ENCODE results near the gene SCAPER. TPM values are rescaled to one million over a fixed set of nuclear protein-coding genes. Genes with fewer than 3 reads are reported as not detected.

SCAPER gene
- total and polyA plus RNA-seq, 10 of the 15 experiments (the other 5 are each of a cell fraction or from before 2014, with no cell fraction given), result 1.0 to 7.7 (median 3.9) TPM

DNA sequence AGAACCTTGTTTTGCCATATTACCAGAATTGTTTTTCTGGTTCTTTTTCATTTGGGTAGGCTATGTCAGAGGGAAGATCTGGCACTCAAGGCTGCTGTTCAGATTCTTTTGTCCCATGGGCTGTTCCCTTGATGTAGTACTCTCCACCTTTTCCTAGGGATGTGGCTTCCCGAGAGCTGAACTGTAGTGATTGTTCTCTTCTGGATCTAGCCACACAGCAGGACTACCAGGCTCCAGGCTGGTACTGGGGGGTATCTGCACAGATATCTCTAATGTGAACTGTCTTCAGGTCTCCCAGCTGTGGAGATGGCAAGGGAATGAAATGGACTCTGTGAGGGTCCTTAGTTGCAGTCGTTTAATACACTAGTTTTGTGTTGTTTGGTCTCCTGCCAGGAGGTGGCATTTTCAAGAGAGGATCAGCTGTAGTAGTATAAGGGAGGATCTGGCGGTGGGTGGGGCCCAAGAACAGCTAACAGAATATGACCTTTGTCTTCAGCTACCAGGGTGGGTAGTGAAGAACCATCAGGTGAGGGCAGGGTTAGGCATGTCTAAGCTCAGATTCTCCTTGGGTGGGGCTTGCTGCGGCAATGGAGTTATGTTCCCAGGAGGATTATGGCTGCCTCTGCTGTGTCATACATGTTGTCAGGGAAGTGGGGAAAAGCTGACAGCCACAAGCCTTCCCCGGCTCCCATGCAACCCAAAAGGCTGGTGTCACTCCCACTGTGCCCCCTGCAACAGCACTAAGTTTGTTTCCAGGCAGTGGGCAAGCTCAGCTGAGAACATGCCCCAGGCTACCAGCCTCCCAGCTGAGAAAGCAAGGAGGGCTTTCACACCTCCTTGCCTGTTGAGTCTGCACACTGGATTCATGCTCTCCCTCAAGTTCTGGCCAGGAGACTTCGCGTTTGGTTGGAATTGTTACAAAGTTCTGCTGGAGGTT, 316.1 kb downstream of the SCAPER start:
- in situ Hi-C loops (cut with MboI) (no loop called here), intact Hi-C loops (cut with micrococcal nuclease; ENCODE audit: unreplicated experiment) (no loop called here)
- no peak overlapping the region for H3K27ac ChIP-seq (ENCODE audit: control insufficient read depth, insufficient read depth)
- BruUV-seq (replicated peaks), result no TSS peak
- ChIA-PET CTCF (no interaction called here), SMC1A (ENCODE audit: uncharacterized antibody, unreplicated experiment) (no interaction called here), POLR2A (no interaction called here), RAD21 (ENCODE audit: unreplicated experiment) (no interaction called here)
- WGBS (ENCODE audit: insufficient coverage, insufficient replicate concordance, low lambda C conversion rate, missing lambda C conversion rate), result 97% methylated on average over 7 of the region's 7 CpGs
- H2AFZ ChIP-seq (ENCODE audit: control insufficient read depth, low read depth, low read length), result no peak overlapping the region
- H3K4me2 ChIP-seq (ENCODE audit: control insufficient read depth, insufficient read depth), result no peak overlapping the region
- H4K20me1 ChIP-seq (ENCODE audit: control insufficient read depth, insufficient read depth), result no peaks in the 10 kb centered on the region
- no peak overlapping the region for H3K4me3 ChIP-seq
- no peak for FAIRE-seq
- no peaks in the 10 kb centered on the region for H3K79me2 ChIP-seq (ENCODE audit: control insufficient read depth, insufficient read depth, low read length)
- no peaks in the 10 kb centered on the region; a peak in 1 of 4 replicates for H3K27me3 ChIP-seq (replicated peaks in 1 of 2; ENCODE audit: control insufficient read depth in 2 of 2, insufficient read depth in 2 of 2, low read length in 1 of 2)
- H3K4me1 ChIP-seq (ENCODE audit: control insufficient read depth, insufficient read depth, low read length), result no peaks in the 10 kb centered on the region
- no peaks in the 10 kb centered on the region; the same call in 2 of the 3 replicates for H3K9me3 ChIP-seq (replicated peaks; ENCODE audit: control insufficient read depth, insufficient read depth, low read length)
- TF ChIP-seq, protein P1, sequence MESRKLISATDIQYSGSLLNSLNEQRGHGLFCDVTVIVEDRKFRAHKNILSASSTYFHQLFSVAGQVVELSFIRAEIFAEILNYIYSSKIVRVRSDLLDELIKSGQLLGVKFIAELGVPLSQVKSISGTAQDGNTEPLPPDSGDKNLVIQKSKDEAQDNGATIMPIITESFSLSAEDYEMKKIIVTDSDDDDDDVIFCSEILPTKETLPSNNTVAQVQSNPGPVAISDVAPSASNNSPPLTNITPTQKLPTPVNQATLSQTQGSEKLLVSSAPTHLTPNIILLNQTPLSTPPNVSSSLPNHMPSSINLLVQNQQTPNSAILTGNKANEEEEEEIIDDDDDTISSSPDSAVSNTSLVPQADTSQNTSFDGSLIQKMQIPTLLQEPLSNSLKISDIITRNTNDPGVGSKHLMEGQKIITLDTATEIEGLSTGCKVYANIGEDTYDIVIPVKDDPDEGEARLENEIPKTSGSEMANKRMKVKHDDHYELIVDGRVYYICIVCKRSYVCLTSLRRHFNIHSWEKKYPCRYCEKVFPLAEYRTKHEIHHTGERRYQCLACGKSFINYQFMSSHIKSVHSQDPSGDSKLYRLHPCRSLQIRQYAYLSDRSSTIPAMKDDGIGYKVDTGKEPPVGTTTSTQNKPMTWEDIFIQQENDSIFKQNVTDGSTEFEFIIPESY (IDR thresholded peaks at IDR 0.05), result no peak
- no peak for TF ChIP-seq ETV6 (conservative IDR thresholded peaks at IDR 0.05 in 1 of 2, IDR thresholded peaks at IDR 0.05 in 1 of 2; ENCODE audit: borderline replicate concordance in 1 of 2, low read depth in 1 of 2)
- no peak for TF ChIP-seq ESRRA (IDR thresholded peaks at IDR 0.05; ENCODE audit: low read length)
- TF ChIP-seq JUND (IDR thresholded peaks at IDR 0.05; ENCODE audit: low read depth, low read length), result no peak
- TF ChIP-seq PAX8 (IDR thresholded peaks at IDR 0.05), result no peak
- TF ChIP-seq NR2C2 (IDR thresholded peaks at IDR 0.05; ENCODE audit: borderline replicate concordance, control insufficient read depth, insufficient read length, low read depth), result no peak
- no peaks in the 10 kb centered on the region for H3K36me3 ChIP-seq (ENCODE audit: control insufficient read depth in 2 of 2, insufficient read depth in 2 of 2, low read length in 1 of 2)
- DNase-seq (ENCODE audit: low read depth, low spot score), result no peak
- no peak for ATAC-seq
- no peak overlapping the region for H3K9ac ChIP-seq (ENCODE audit: control insufficient read depth, insufficient read depth, low read length)

All from GM12878 (cell line).